ENCODE results near the gene RUNDC3A. TPM values are rescaled to one million over a fixed set of nuclear protein-coding genes. Genes with fewer than 3 reads are reported as not detected.

Gene RUNDC3A
- 5.1 to 6.5 TPM (median 5.2 TPM) in 3 replicates for total RNA-seq (2021)
- Bru-seq, nascent RNA = percentile 24 among the genes with signal in this experiment
- long read RNA-seq, experiment 1, partial matches to known transcripts = 1 of 6 reads
- long read RNA-seq, experiment 1, other reads (novel, unspliced or antisense) = 1 of 6 reads
- long read RNA-seq, experiment 2, partial matches to known transcripts = 0 of 9 reads
- long read RNA-seq, experiment 2, other reads (novel, unspliced or antisense) = 6 of 9 reads
- long read RNA-seq, experiment 3, partial matches to known transcripts = 0 of 1 reads
- long read RNA-seq, experiment 3, other reads (novel, unspliced or antisense) = 0 of 1 reads

- Mint-ChIP-seq H3K4me1 (peaks cover 41% of the 10 kb centered on the region), H3K36me3 (peaks cover 4% of the 10 kb centered on the region; the same call in 1 of the 2 replicates), H3K4me3 (peak within 1 kb of the TSS; percentile 69), H3K27me3 (ENCODE audit: low read depth) (peaks cover 9% of the 10 kb centered on the region), H3K9me3 (no peaks in the 10 kb centered on the region), H3K27ac (peak within 1 kb of the TSS; percentile 72; the same call in 1 of the 2 replicates)
- ChIA-PET CTCF (interaction anchor here (0.6 to 2.5 kb wide), 21 partner anchors 8 to 249 kb away, joined by 3 to 20 read pairs (median 5); partner anchors contain the start of genes FAM171A2, FZD2, GRN and HDAC5), POLR2A (interaction anchor here (0.6 to 1.0 kb wide), 8 partner anchors 8 to 98 kb away, joined by 3 to 6 read pairs (median 3); no protein-coding TSS in a partner anchor)
- ATAC-seq (peak; percentile 91), DNase-seq (ENCODE audit: low spot score) (peak; percentile 96)
- TF ChIP-seq MAX (CRISPR knock-in tag; IDR thresholded peaks at IDR 0.05) (0 out of 2 replicates have a peak, but pooled peaks have one; percentile 30), KAT7 (CRISPR knock-in tag; IDR thresholded peaks at IDR 0.05; ENCODE audit: borderline replicate concordance) (no peak), ZBTB43 (CRISPR knock-in tag; IDR thresholded peaks at IDR 0.05) (no peak), IRF2 (CRISPR knock-in tag; IDR thresholded peaks at IDR 0.05; ENCODE audit: borderline replicate concordance, low read depth) (no peak), NFATC4 (CRISPR knock-in tag; IDR thresholded peaks at IDR 0.05) (no peak), IRF1 (CRISPR knock-in tag; IDR thresholded peaks at IDR 0.05) (0 out of 2 replicates have a peak, but pooled peaks have one; percentile 16), ZNF138 (CRISPR knock-in tag; conservative IDR thresholded peaks at IDR 0.05) (no peak), SOX15 (CRISPR knock-in tag; IDR thresholded peaks at IDR 0.05) (no peak), GRHL2 (CRISPR knock-in tag; IDR thresholded peaks at IDR 0.05; ENCODE audit: insufficient replicate concordance, severe bottlenecking) (no peak), ARID4B (CRISPR knock-in tag; IDR thresholded peaks at IDR 0.05; ENCODE audit: borderline replicate concordance) (peak; percentile 94; the same call in 1 of the 2 replicates), MLX (CRISPR knock-in tag; IDR thresholded peaks at IDR 0.05) (no peak), ZNF121 (CRISPR knock-in tag; IDR thresholded peaks at IDR 0.05) (no peak), GABPB1 (CRISPR knock-in tag; IDR thresholded peaks at IDR 0.05) (peak; percentile 57; the same call in 1 of the 2 replicates), E2F1 (CRISPR knock-in tag; IDR thresholded peaks at IDR 0.05) (no peak), TEAD4 (CRISPR knock-in tag; IDR thresholded peaks at IDR 0.05) (no peak), NR3C1 (CRISPR knock-in tag; conservative IDR thresholded peaks at IDR 0.05; ENCODE audit: low read depth) (no peak), ATF3 (CRISPR knock-in tag; conservative IDR thresholded peaks at IDR 0.05) (no peak), ZNF232 (CRISPR knock-in tag; IDR thresholded peaks at IDR 0.05) (no peak; the same call in 1 of the 2 replicates), ELF4 (CRISPR knock-in tag; IDR thresholded peaks at IDR 0.05; ENCODE audit: low read depth) (no peak), PRDM15 (CRISPR knock-in tag; IDR thresholded peaks at IDR 0.05) (no peak), E2F4 (CRISPR knock-in tag; IDR thresholded peaks at IDR 0.05; ENCODE audit: borderline replicate concordance, low read depth) (no peak), MYBL2 (CRISPR knock-in tag; IDR thresholded peaks at IDR 0.05) (no peak)
These were observed at the start of gene RUNDC3A for GRCh38 chr17:44308320-44308818. Gene RUNDC3A (plus strand): TSS chr17:44308601. CDS start chr17:44308833, 232 bp downstream.

Data from WTC11 (cell line).